Thyroid gland (tissue), 4 donors: ENCODE data around the gene TSHB.

Experiments
- CTCF ChIP-seq, 6 experiments: fragments of 200-600 bp in 3 of 6; fragments of 450-650 bp in 3 of 6; sonication (generic) in 3 of 6; IDR thresholded peaks; one replicate each; pipeline ENCODE4 v1.5.1; 2016 to 2019; ENCODE audit warnings: antibody characterized with exemption in 6 of 6, mild to moderate bottlenecking in 2 of 6, inconsistent platforms in 1 of 6, moderate library complexity in 1 of 6
- POLR2A ChIP-seq, 2 donors: fragments of 450-650 bp; IDR thresholded peaks; one replicate each; pipeline ENCODE4 v1.6.1; 2017; ENCODE audit warnings: antibody characterized with exemption in 2 of 2, mild to moderate bottlenecking in 2 of 2, moderate library complexity in 1 of 2

GRCh38 chr1:115040501-115040900, 10.9 kb downstream of the TSHB start:
- TF ChIP-seq CTCF (IDR thresholded peaks at IDR 0.05) (no peak), POLR2A (IDR thresholded peaks at IDR 0.05) (no peak)
